B cell (primary cell): ENCODE measurements around the gene PSMD3. TPM values are rescaled to one million over a fixed set of nuclear protein-coding genes. Genes with fewer than 3 reads are reported as not detected.

Experiments
- ATAC-seq: fragments of 200-7000 bp; cut with Tn5 transposase; one replicate; pipeline ENCODE4 v1.10.0; 2021; ENCODE audit warnings: low read depth, mild to moderate bottlenecking, moderate number of reproducible peaks, moderate library complexity
- CTCF ChIA-PET: fragments of 350-600 bp; sonication (Branson Sonifier 250); formaldehyde crosslinking; loops from one replicate; lab custom pipeline; 2021; ENCODE audit warnings: antibody characterized with exemption, inconsistent platforms; lab: Charles Lee
- POLR2A ChIA-PET: fragments of 350-600 bp; sonication (Branson Sonifier 250); formaldehyde crosslinking; loops from one replicate; lab custom pipeline; 2021; ENCODE audit warnings: antibody characterized with exemption; lab: Charles Lee
- DNase-seq: peaks from one replicate; pipeline ENCODE4 v3.0.0; 2013
- H2AFZ ChIP-seq: 2 replicates; pipeline ENCODE4 v1.6.1; 2012; ENCODE audit warnings: mild to moderate bottlenecking, low read depth, low read length; ENCODE audit not compliant: insufficient read depth, poor library complexity, severe bottlenecking
- H3K27ac ChIP-seq, 2 donors: 1 replicate in 1 of 2; 2 replicates in 1 of 2; pipeline ENCODE4 v1.5.1; 2012 to 2013; ENCODE audit warnings: low read length in 2 of 2, mild to moderate bottlenecking in 2 of 2, moderate library complexity in 1 of 2
- H3K27me3 ChIP-seq, 4 experiments: fragments of 200-600 bp in 1 of 4; sonication (generic) in 1 of 4; replicated peaks in 1 of 4; 1 replicate in 2 of 4; 2 replicates in 2 of 4; pipeline versions ENCODE4 v1.6.1 to v1.7.0; 2013 to 2016; ENCODE audit warnings: low read length in 3 of 4, mild to moderate bottlenecking in 2 of 4, mixed read lengths in 1 of 4, moderate library complexity in 1 of 4; ENCODE audit not compliant: insufficient read depth in 4 of 4, control insufficient read depth in 3 of 4; ENCODE audit errors: control extremely low read depth in 1 of 4
- H3K36me3 ChIP-seq, 2 experiments: replicated peaks in 1 of 2; 1 replicate in 1 of 2; 2 replicates in 1 of 2; pipeline versions ENCODE4 v1.6.1 to v1.7.1; 2013; ENCODE audit warnings: low read length in 1 of 2; ENCODE audit not compliant: insufficient read depth in 2 of 2, control insufficient read depth in 1 of 2; ENCODE audit errors: control extremely low read depth in 1 of 2, extremely low read depth in 1 of 2
- H3K4me1 ChIP-seq, 2 donors: fragments of 200-600 bp in 1 of 2; sonication (generic) in 1 of 2; 1 replicate in 1 of 2; 2 replicates in 1 of 2; pipeline versions ENCODE4 v1.5.1 to v1.6.1; 2013 to 2017; ENCODE audit warnings: low read length in 2 of 2; ENCODE audit not compliant: control insufficient read depth in 2 of 2, insufficient read depth in 2 of 2
- H3K4me2 ChIP-seq: replicated peaks from 2 replicates; pipeline ENCODE3; 2012; ENCODE audit warnings: mild to moderate bottlenecking, low read depth, low read length; ENCODE audit not compliant: poor library complexity, severe bottlenecking
- H3K4me3 ChIP-seq, 5 experiments: fragments of 200-600 bp in 1 of 5; sonication (generic) in 1 of 5; 1 replicate in 3 of 5; 2 replicates in 2 of 5; pipeline versions ENCODE4 v1.5.1 to v1.7.0; 2011 to 2016; ENCODE audit warnings: low read length in 4 of 5, mild to moderate bottlenecking in 4 of 5, low read depth in 2 of 5, control low read depth in 1 of 5, moderate library complexity in 1 of 5; ENCODE audit not compliant: insufficient read depth in 1 of 5; ENCODE audit errors: control extremely low read depth in 1 of 5, extremely low read depth in 1 of 5
- H3K79me2 ChIP-seq: fragments of 200-600 bp; sonication (generic); one replicate; pipeline ENCODE4 v1.6.0; 2016; ENCODE audit warnings: low read length; ENCODE audit not compliant: control insufficient read depth, insufficient read depth
- H3K9ac ChIP-seq: fragments of 200-600 bp; sonication (generic); 2 replicates; pipeline ENCODE4 v1.6.1; 2017; ENCODE audit warnings: mild to moderate bottlenecking, low read length, moderate library complexity
- H3K9me3 ChIP-seq, 3 donors: one replicate each; pipeline versions ENCODE4 v1.6.1 to v1.7.1; 2013; ENCODE audit warnings: low read length in 2 of 3; ENCODE audit not compliant: control insufficient read depth in 2 of 3, insufficient read depth in 1 of 3; ENCODE audit errors: control extremely low read depth in 1 of 3
- H4K20me1 ChIP-seq: 2 replicates; pipeline ENCODE4 v1.6.0; 2012; ENCODE audit warnings: mild to moderate bottlenecking, low read length; ENCODE audit not compliant: insufficient read depth, control insufficient read depth, poor library complexity, severe bottlenecking
- H3K27ac Mint-ChIP-seq: one replicate; pipeline ENCODE4 v1.8.0; 2021; ENCODE audit warnings: mixed read lengths
- H3K27me3 Mint-ChIP-seq: one replicate; pipeline ENCODE4 v1.8.0; 2021; ENCODE audit warnings: mixed read lengths
- H3K4me1 Mint-ChIP-seq: one replicate; pipeline ENCODE4 v1.8.0; 2021; ENCODE audit warnings: mixed read lengths
- H3K4me3 Mint-ChIP-seq: one replicate; pipeline ENCODE4 v1.8.0; 2021; ENCODE audit warnings: mixed read lengths
- H3K9me3 Mint-ChIP-seq: one replicate; pipeline ENCODE4 v1.8.0; 2022; ENCODE audit warnings: mixed read lengths; ENCODE audit not compliant: insufficient read depth
- EZH2 ChIP-seq: IDR thresholded peaks from 2 replicates; pipeline ENCODE4 v1.6.1; 2012; ENCODE audit warnings: borderline replicate concordance, low read depth, mild to moderate bottlenecking, moderate library complexity, low read length; ENCODE audit not compliant: insufficient read depth, poor library complexity, severe bottlenecking
- WGBS: methylation state at CpG from one replicate; pipeline ENCODE4 v1.1.5; 2013; ENCODE audit warnings: missing lambda C conversion rate; ENCODE audit not compliant: insufficient coverage; 5-methylcytosine and 5-hydroxymethylcytosine counted together
- intact Hi-C: fragments of 100-400 bp; cut with micrococcal nuclease; formaldehyde crosslinking; loops from one replicate; pipeline ENCODE4 v1.10.0; 2022
- polyA plus RNA-seq: library from polyadenylated mRNA; depleted of rRNA; stranded (reverse); fragments of >200 nt; gene quantifications from 2 replicates; pipeline ENCODE4 v1.2.3, GENCODE V29; 2012
- total RNA-seq, 2 donors: library from RNA; stranded (reverse); fragments of 120-200 nt in 1 of 2; gene quantifications; 1 replicate in 1 of 2; 2 replicates in 1 of 2; pipeline versions ENCODE4 v1.2.3 to v1.2.4, GENCODE V29; 2013 to 2022
- TF ChIP-seq, protein P1 (sequence below): fragments of 200-600 bp; IDR thresholded peaks from one replicate; pipeline ENCODE4 v1.8.0; 2022; ENCODE audit warnings: antibody characterized with exemption, mild to moderate bottlenecking

The PSMD3 gene
- total and polyA plus RNA-seq, 2 donors (not counting 1 experiment from before 2014, with no cell fraction given), result 72.6 to 76.6 TPM

DNA sequence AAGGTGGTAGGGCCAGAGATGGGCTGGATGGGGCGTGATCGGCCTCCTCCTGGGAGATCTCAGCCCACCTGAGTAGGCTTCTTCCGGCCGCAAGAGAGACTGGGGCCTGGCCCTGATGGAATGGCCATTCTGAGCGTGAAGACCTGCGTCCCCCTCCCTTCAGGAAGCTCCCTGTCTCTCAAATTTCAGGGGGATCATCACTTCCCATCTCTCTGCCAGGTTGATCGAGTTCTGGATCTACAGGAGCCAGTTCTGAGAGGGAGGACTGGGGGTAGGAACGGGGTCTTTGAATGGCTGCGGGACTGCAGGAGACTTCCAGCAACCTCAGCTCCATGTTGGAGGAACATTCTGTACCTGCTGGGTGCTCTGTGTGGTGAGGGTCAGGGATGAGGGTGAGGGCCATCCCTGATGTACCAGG lies 27.1 kb upstream of the PSMD3 start:
- DNase-seq (no peak), ATAC-seq (no peak)
- H3K4me3 Mint-ChIP-seq, result peak overlapping the region; percentile 87
- no peaks in the 10 kb centered on the region for H3K27me3 Mint-ChIP-seq
- H3K9me3 Mint-ChIP-seq, result no peaks in the 10 kb centered on the region
- Histone ChIP-seq H3K4me1 (peaks cover 18 to 32% of the 10 kb centered on the region in 2 donors), H3K36me3 (no peaks in the 10 kb centered on the region), H3K79me2 (no peaks in the 10 kb centered on the region), H3K9me3 (no peaks in the 10 kb centered on the region), H3K9ac (peak overlapping the region; percentile 57), H3K27me3 (no peaks in the 10 kb centered on the region), H3K27ac (peak overlapping the region; percentile 62), H3K4me2 (peak overlapping the region; percentile 71), H4K20me1 (no peaks in the 10 kb centered on the region), H2AFZ (peak overlapping the region; percentile 77), H3K4me3 (peak overlapping the region in 4 of 5 experiments; percentile 50 to 66 (median 58))
- peaks cover 27% of the 10 kb centered on the region for H3K4me1 Mint-ChIP-seq
- CTCF ChIA-PET, result interaction anchor here (0.8 to 3.1 kb wide), 5 partner anchors 27 to 332 kb away, joined by 3 to 15 read pairs (median 9); partner anchors contain the start of gene PSMD3
- POLR2A ChIA-PET, result interaction anchor here (0.6 to 1.6 kb wide), 3 partner anchors 27 to 1825 kb away, joined by 3 to 5 read pairs (median 4); partner anchors contain the start of gene PSMD3
- intact Hi-C loops, result loop anchor here (1.0 to 10.0 kb wide), 5 partner anchors 26 to 265 kb away; partner anchors contain the start of genes LRRC3C, MED24, MIEN1 and ORMDL3
- TF ChIP-seq EZH2, result no peak
- TF ChIP-seq, protein P1, sequence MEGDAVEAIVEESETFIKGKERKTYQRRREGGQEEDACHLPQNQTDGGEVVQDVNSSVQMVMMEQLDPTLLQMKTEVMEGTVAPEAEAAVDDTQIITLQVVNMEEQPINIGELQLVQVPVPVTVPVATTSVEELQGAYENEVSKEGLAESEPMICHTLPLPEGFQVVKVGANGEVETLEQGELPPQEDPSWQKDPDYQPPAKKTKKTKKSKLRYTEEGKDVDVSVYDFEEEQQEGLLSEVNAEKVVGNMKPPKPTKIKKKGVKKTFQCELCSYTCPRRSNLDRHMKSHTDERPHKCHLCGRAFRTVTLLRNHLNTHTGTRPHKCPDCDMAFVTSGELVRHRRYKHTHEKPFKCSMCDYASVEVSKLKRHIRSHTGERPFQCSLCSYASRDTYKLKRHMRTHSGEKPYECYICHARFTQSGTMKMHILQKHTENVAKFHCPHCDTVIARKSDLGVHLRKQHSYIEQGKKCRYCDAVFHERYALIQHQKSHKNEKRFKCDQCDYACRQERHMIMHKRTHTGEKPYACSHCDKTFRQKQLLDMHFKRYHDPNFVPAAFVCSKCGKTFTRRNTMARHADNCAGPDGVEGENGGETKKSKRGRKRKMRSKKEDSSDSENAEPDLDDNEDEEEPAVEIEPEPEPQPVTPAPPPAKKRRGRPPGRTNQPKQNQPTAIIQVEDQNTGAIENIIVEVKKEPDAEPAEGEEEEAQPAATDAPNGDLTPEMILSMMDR, result no peak
- WGBS, result 0% methylated on average over 1 of the region's 9 CpGs
- H3K27ac Mint-ChIP-seq, result peak overlapping the region; percentile 81

DNA sequence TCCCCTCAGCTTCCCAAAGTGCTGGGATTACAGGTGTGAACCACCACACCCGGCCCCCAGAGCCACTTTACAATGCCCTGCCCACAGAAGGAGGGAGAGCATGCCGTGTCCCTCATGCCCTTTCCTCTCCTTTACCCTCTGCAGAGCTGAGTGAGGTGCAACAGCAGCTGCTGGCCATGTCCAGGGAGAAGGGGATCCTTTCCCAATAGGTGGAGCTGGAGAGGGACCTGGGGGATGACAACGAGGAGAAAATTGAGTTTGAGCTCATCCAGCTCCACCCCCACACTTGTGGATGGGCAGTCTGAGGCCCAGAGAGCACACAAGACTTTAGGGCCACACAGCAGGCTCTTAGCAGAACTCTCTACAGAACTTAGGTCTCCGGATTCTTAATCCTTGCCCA lies 25.7 kb upstream of the PSMD3 start:
- Histone ChIP-seq H3K4me2 (no peak overlapping the region), H4K20me1 (no peaks in the 10 kb centered on the region), H3K27ac (no peak overlapping the region), H3K9ac (no peak overlapping the region), H3K36me3 (no peaks in the 10 kb centered on the region), H3K27me3 (no peaks in the 10 kb centered on the region), H2AFZ (no peak overlapping the region), H3K9me3 (no peaks in the 10 kb centered on the region), H3K4me3 (no peak overlapping the region), H3K79me2 (peaks cover 3% of the 10 kb centered on the region), H3K4me1 (peaks cover 18 to 34% of the 10 kb centered on the region in 2 donors)
- ChIA-PET POLR2A (interaction anchor here (0.6 to 1.3 kb wide), 3 partner anchors 26 to 1965 kb away, joined by 4 to 13 read pairs (median 8); partner anchors contain the start of gene PSMD3), CTCF (interaction anchor here (0.9 to 3.1 kb wide), 6 partner anchors 25 to 335 kb away, joined by 3 to 15 read pairs (median 6); partner anchors contain the start of gene PSMD3)
- H3K9me3 Mint-ChIP-seq, result no peaks in the 10 kb centered on the region
- intact Hi-C loops, result loop anchor here (10.0 kb wide), 1 partner anchor 100 kb away; the partner anchor contains the start of gene MED24
- peaks cover 23% of the 10 kb centered on the region for H3K4me1 Mint-ChIP-seq
- DNase-seq (no peak), ATAC-seq (no peak)
- TF ChIP-seq, protein P1, result no peak
- TF ChIP-seq EZH2, result no peak
- peak overlapping the region; percentile 19 for H3K4me3 Mint-ChIP-seq
- H3K27me3 Mint-ChIP-seq, result no peaks in the 10 kb centered on the region
- no CpG with 5 or more reads among the region's 4 CpGs for WGBS
- peak overlapping the region; percentile 32 for H3K27ac Mint-ChIP-seq
